RWPE1 (cell line): ENCODE data around the gene SSH3.

Experiments used
- CTCF ChIA-PET: fragments of 350-600 bp; sonication (Branson Sonifier 250); formaldehyde crosslinking; extraction: SDS; loops from one replicate; lab custom pipeline; 2021; lab: Yijun Ruan, JAX
- POLR2A ChIA-PET: fragments of 400-600 bp; formaldehyde crosslinking; extraction: SDS; loops from one replicate; lab custom pipeline; 2020; ENCODE audit warnings: antibody characterized with exemption; ENCODE audit not compliant: low non-redundant PET; lab: Yijun Ruan, JAX
- DNase-seq: peaks from one replicate; pipeline ENCODE4 v3.0.0; 2012; ENCODE audit warnings: low spot score
- H3K27ac ChIP-seq: fragments of 450-650 bp; 2 replicates; pipeline ENCODE4 v1.5.1; 2017
- CTCF ChIP-seq: fragments of 450-650 bp; conservative IDR thresholded peaks from 2 replicates; pipeline ENCODE4 v1.5.1; 2017; ENCODE audit warnings: low read depth, mild to moderate bottlenecking

Gene SSH3

DNA sequence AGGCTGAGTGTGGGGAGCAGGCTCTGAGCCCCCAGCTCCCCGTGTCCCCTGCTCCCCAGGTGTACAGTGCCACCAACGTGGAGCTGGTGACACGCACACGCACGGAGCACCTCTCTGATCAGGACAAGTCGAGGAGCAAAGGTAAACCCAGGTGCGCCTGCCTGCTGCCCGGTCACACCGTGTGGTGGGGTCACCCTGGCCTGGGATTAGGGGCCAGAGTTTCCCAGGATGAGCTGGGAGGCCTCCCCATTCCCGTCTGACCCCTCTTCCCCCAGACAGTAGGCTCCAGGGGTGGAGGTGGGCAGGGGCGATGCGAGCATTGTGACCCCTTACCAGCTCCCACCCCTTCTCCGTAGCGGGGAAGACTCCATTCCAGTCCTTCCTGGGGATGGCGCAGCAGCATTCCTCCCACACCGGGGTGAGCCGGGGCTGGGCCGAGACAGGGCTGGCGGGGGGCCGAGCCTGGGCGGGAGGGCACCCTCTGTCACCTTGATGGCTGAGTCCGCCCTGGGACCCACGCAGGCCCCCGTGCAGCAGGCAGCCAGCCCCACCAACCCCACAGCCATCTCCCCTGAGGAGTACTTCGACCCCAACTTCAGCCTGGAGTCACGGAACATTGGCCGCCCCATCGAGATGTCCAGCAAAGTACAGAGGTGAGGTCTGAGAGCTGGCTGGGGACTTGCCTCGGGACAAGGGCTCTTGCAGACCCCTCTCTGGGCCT, 3.7 kb upstream of the SSH3 start:
- CTCF ChIA-PET: interaction anchor here (0.5 to 1.0 kb wide), 2 partner anchors 74 to 83 kb away, joined by 3 to 4 read pairs; no protein-coding TSS in a partner anchor
- POLR2A ChIA-PET: no interaction called here
- no peak for TF ChIP-seq CTCF
- DNase-seq: no peak
- peak overlapping the region; percentile 99 for H3K27ac ChIP-seq

- H3K27ac ChIP-seq: peak overlapping the region; percentile 99
- ChIA-PET CTCF (interaction anchor here (0.5 to 1.6 kb wide), 2 partner anchors 18 to 74 kb away, joined by 4 to 5 read pairs; no protein-coding TSS in a partner anchor), POLR2A (no interaction called here)
- TF ChIP-seq CTCF: no peak
- DNase-seq: no peak
Observed at GRCh38 chr11:67300256-67300755, 3.0 kb upstream of the SSH3 start.

- CTCF ChIA-PET: interaction anchor here (0.8 to 1.6 kb wide), 2 partner anchors 16 to 17 kb away, joined by 4 to 5 read pairs; no protein-coding TSS in a partner anchor
- POLR2A ChIA-PET: no interaction called here
- TF ChIP-seq CTCF: no peak
- H3K27ac ChIP-seq: peak overlapping the region; percentile 99
- no peak for DNase-seq
Observed at GRCh38 chr11:67300756-67301312, 2.5 kb upstream of the SSH3 start.

DNA sequence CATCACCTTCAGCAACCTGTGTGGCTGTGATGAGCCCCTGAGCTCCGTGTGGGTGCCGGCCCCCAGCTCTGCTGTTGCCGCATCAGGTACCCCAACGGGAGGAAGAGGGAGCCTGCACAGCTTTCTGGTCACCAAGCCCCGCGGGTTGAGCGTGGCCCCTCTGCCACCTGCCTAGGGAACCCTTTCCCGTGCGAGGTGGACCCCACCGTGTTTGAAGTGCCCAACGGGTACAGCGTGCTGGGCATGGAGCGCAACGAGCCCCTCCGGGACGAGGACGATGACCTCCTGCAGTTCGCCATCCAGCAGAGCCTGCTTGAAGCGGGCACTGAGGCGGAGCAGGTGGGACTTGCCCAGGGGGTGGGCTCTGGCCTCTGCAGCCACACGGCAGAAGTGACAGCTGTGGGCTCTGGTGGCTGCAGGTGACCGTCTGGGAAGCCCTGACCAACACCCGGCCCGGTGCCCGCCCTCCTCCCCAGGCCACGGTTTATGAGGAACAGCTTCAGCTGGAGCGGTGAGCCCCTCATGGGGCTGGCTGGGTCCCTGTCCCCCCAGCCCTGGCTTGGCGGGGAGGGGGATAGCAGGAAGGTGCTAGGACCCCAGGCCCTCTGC, 1.9 kb upstream of the SSH3 start:
- peak overlapping the region; percentile 99 for H3K27ac ChIP-seq
- CTCF ChIA-PET: interaction anchor here (0.6 to 2.0 kb wide), 5 partner anchors 12 to 164 kb away, joined by 3 to 8 read pairs (median 5); partner anchors contain the start of gene ANKRD13D
- TF ChIP-seq CTCF: no peak
- POLR2A ChIA-PET: interaction anchor here (2.1 kb wide), 1 partner anchor 11 kb away, joined by 7 read pairs; no protein-coding TSS in a partner anchor
- no peak for DNase-seq

DNA sequence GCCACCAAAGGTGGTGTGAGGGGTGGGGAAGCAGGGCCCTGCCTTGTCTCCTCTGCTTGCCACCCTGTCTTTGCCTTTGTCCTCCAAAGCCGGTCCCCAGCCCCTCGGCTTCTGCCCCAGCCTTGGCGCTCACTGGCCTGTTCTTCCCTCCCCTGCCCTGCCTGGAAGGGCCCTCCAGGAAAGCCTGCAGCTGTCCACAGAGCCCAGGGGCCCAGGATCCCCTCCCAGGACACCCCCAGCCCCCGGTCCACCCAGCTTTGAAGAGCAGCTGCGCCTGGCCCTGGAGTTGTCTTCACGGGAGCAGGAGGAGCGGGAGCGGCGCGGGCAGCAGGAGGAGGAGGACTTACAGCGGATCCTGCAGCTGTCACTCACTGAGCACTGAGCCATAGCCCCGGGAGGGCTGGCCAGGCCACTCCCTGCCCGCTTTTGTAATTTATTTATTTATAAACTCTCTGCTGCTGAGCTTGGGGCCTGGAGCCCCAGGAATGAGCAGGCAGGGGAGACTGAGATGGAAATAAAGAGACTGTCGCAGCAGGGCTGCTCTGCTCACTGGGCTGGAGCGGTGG, 1.3 kb upstream of the SSH3 start:
- peak overlapping the region; percentile 99 for H3K27ac ChIP-seq
- ChIA-PET CTCF (interaction anchor here (0.6 to 2.0 kb wide), 8 partner anchors 9 to 783 kb away, joined by 3 to 13 read pairs (median 5); partner anchors contain the start of gene ANKRD13D), POLR2A (interaction anchor here (0.8 to 2.1 kb wide), 3 partner anchors 11 to 100 kb away, joined by 3 to 7 read pairs (median 5); partner anchors contain the start of gene PPP1CA)
- peak; percentile 71 for DNase-seq
- TF ChIP-seq CTCF: no peak
